PC-9 (cell line): Measurements from ENCODE around the gene HID1.

ENCODE experiments used
- CTCF ChIP-seq: fragments of 200-600 bp; sonication (generic); conservative IDR thresholded peaks from 2 replicates; pipeline ENCODE4 v1.6.1; 2017; ENCODE audit warnings: mixed run types, antibody characterized with exemption, mild to moderate bottlenecking, moderate library complexity
- EZH2 ChIP-seq: fragments of 200-600 bp; sonication (generic); IDR thresholded peaks from 2 replicates; pipeline ENCODE4 v1.8.0; 2017; ENCODE audit warnings: antibody characterized with exemption, low read depth

DNA sequence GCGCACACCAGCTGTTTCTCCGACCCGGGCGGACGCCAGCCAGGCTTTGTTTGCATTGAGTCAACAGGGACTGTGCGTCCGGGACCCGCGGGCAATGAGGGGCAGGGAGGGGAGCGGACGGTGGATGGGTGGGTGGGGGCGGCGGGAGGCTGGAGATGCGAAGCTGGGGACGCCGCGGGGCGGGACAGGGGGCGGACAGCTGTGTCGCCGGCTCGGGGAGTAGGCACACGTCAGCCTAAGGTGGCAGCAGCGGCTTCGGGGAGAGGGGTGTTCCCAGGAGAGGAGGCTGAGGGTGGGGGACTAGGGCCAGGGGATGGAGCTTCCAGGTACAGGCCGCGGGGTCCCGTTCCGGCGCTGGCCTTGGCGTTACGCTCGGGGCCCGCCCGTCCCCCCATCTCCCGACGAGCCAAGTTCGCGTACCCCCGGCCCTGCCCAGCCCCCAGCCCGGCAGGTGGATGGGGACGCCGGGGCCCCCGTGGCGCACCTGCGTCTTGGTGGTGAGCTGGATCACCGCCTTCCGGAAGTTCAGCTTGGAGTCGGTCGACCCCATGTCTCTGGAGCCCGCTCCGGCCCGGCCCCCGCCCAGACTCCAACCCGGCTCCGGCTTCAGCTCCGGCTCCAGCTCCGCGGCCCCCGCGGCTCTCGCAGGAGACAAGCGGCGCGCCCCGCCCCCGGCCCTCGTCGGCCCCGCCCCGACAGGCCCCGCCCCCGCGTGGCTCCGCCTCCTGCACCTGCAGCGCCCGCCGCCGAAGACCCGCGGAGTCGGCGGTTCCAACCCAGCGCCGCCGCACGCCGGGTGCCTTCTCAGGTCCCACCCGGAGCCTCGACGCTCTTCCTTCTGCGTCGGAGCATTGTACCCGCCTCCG lies at the start of gene HID1:
- no peak for TF ChIP-seq CTCF
- TF ChIP-seq EZH2 = no peak
